ENCODE results near the gene DPEP1. TPM values are rescaled to one million over a fixed set of nuclear protein-coding genes. Genes with fewer than 3 reads are reported as not detected.

DPEP1 gene
- total and polyA plus RNA-seq, 4 experiments from 2014 or later, result not detected

DNA sequence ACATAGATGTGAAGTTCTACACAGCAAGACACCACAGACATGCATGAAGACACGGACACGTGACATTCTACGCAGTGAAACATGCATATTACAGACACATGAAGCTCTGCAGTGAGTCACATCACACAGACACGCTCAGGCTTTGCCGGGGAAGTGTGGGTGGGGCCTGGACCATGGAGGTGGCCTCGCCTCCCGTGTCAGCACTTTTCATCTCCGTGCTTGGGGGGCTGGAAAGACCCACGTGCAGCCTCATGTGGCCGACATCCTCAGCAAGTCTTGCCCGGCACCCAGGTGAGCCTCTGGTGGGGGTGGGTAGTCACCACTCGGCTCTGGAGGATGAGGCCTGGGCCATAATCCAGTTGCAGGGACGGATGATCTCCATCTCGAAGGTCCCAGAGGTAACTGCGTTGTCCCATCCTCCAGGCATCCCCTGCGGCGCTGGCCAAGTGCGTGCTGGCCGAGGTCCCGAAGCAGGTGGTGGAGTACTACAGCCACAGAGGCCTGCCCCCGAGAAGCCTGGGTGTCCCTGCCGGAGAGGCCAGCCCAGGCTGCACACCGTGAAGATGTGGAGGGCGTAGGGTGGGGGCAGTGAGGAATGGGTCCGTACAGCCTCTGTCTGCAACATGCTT lies 17.3 kb upstream of the DPEP1 start:
- Histone ChIP-seq H3K4me3 (ENCODE audit: low read length in 2 of 2) (no peak overlapping the region), H3K27ac (ENCODE audit: low read depth, low read length) (no peak overlapping the region), H3K4me1 (ENCODE audit: insufficient read depth, low read length) (peaks cover 24% of the 10 kb centered on the region), H3K36me3 (ENCODE audit: insufficient read depth, low read length) (no peaks in the 10 kb centered on the region), H3K9me3 (ENCODE audit: control insufficient read depth in 1 of 2, low read length in 2 of 2) (no peaks in the 10 kb centered on the region), H3K27me3 (ENCODE audit: insufficient read depth, low read length) (no peaks in the 10 kb centered on the region)
- ChIA-PET CTCF (ENCODE audit: partially characterized antibody) (no interaction called here), POLR2A (ENCODE audit: partially characterized antibody) (interaction anchor here (0.6 kb wide), 1 partner anchor 27 kb away, joined by 3 read pairs; no protein-coding TSS in a partner anchor)
- Mint-ChIP-seq H3K4me3 (no peak overlapping the region), H3K27ac (peak overlapping the region in 2 of 7 donors; percentile 40 to 70), H3K9me3 (no peaks in the 10 kb centered on the region), H3K27me3 (no peaks in the 10 kb centered on the region), H3K36me3 (no peaks in the 10 kb centered on the region), H3K4me1 (peaks cover 12 to 35% (median 18%) of the 10 kb centered on the region in 4 donors)
- no peak for DNase-seq
- intact Hi-C loops (cut with micrococcal nuclease), result no loop called here

DNA sequence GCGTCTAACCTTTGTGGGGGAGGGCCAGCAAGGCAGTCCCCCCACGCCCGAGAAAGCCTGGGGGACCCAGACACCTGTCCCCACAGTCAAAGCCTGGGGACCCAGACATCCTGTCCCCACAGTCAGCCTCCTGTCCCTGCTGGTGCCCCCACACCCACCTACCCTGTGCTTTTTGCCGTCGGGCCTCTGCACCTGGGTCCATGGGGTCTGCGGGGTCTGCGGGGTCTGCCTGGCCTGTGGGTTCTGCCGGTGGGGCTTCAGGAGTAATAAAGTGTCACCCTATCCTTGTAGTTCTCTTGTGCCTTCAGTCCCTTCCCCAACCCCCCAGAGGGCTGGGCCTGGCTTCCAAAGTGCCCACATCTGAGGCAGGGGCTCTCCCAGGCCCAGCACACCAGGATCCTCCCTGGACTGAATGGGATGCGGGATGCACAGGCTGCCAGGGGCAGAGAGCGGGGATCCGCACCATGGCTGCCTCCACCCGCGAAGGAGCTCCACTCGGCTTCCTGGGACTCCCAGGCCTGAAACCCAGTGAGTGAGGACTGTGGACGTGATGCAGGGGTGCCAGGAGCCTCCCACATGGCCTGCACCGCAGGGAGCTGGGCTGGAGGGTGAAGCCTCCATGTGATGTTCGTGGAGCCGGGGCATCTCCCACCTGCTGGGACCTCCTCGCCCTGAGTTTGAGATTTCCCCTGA lies 16.3 kb upstream of the DPEP1 start:
- Histone ChIP-seq H3K27me3 (ENCODE audit: insufficient read depth, low read length) (no peaks in the 10 kb centered on the region), H3K36me3 (ENCODE audit: insufficient read depth, low read length) (no peaks in the 10 kb centered on the region), H3K4me3 (ENCODE audit: low read length in 2 of 2) (no peak overlapping the region), H3K27ac (ENCODE audit: low read depth, low read length) (no peak overlapping the region), H3K9me3 (ENCODE audit: control insufficient read depth in 1 of 2, low read length in 2 of 2) (no peaks in the 10 kb centered on the region), H3K4me1 (ENCODE audit: insufficient read depth, low read length) (peaks cover 27% of the 10 kb centered on the region)
- H3K4me3 Mint-ChIP-seq, result no peak overlapping the region
- intact Hi-C loops (cut with micrococcal nuclease), result no loop called here
- POLR2A ChIA-PET (ENCODE audit: partially characterized antibody), result no interaction called here
- no peaks in the 10 kb centered on the region for H3K27me3 Mint-ChIP-seq
- H3K36me3 Mint-ChIP-seq, result no peaks in the 10 kb centered on the region
- CTCF ChIA-PET (ENCODE audit: partially characterized antibody), result no interaction called here
- peaks cover 11 to 38% (median 19%) of the 10 kb centered on the region in 4 donors for H3K4me1 Mint-ChIP-seq
- H3K9me3 Mint-ChIP-seq, result no peaks in the 10 kb centered on the region
- DNase-seq, result no peak
- H3K27ac Mint-ChIP-seq, result no peak overlapping the region

DNA sequence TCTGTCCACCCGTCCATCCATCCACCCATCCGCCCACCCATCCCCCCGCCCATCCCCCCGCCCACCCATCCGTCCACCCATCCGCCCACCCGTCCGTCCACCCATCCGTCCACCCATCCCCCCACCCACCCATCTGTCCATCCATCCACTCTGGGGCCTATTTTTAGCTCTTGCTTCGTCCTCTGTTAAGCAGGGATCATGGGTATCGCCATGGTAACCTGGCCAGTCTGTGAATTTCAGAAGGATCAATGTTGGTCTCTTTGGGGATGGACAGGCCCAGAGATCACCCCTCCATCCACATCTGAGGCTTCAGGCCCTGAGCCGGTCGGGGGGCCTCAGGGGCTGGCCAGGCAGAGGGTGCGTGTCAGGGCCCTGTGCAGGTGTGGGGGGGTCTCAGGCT lies 15.2 kb upstream of the DPEP1 start:
- H3K4me1 ChIP-seq (ENCODE audit: insufficient read depth, low read length), result peaks cover 32% of the 10 kb centered on the region
- no peaks in the 10 kb centered on the region for H3K36me3 ChIP-seq (ENCODE audit: insufficient read depth, low read length)
- intact Hi-C loops (cut with micrococcal nuclease), result no loop called here
- Mint-ChIP-seq H3K27ac (peak overlapping the region in 1 of 7 donors; percentile 35), H3K27me3 (no peaks in the 10 kb centered on the region), H3K9me3 (no peaks in the 10 kb centered on the region), H3K36me3 (no peaks in the 10 kb centered on the region), H3K4me1 (peaks cover 18 to 45% (median 28%) of the 10 kb centered on the region in 4 donors), H3K4me3 (no peak overlapping the region)
- no peak overlapping the region for H3K27ac ChIP-seq (ENCODE audit: low read depth, low read length)
- CTCF ChIA-PET (ENCODE audit: partially characterized antibody), result no interaction called here
- no peak for DNase-seq
- no peaks in the 10 kb centered on the region for H3K27me3 ChIP-seq (ENCODE audit: insufficient read depth, low read length)
- H3K9me3 ChIP-seq (ENCODE audit: control insufficient read depth in 1 of 2, low read length in 2 of 2), result no peaks in the 10 kb centered on the region
- no peak overlapping the region for H3K4me3 ChIP-seq (ENCODE audit: low read length in 2 of 2)
- POLR2A ChIA-PET (ENCODE audit: partially characterized antibody), result no interaction called here

GRCh38 chr16:89599451-89599858 lies 14.0 kb upstream of the DPEP1 start:
- ChIA-PET POLR2A (ENCODE audit: partially characterized antibody) (no interaction called here), CTCF (ENCODE audit: partially characterized antibody) (interaction anchor here (0.7 kb wide), 1 partner anchor 15 kb away, joined by 4 read pairs; no protein-coding TSS in a partner anchor)
- Histone ChIP-seq H3K27ac (ENCODE audit: low read depth, low read length) (no peak overlapping the region), H3K4me3 (ENCODE audit: low read length in 2 of 2) (no peak overlapping the region), H3K36me3 (ENCODE audit: insufficient read depth, low read length) (no peaks in the 10 kb centered on the region), H3K4me1 (ENCODE audit: insufficient read depth, low read length) (peaks cover 20% of the 10 kb centered on the region), H3K27me3 (ENCODE audit: insufficient read depth, low read length) (no peaks in the 10 kb centered on the region), H3K9me3 (ENCODE audit: control insufficient read depth in 1 of 2, low read length in 2 of 2) (no peaks in the 10 kb centered on the region)
- Mint-ChIP-seq H3K9me3 (no peaks in the 10 kb centered on the region), H3K27ac (peak overlapping the region in 4 of 7 donors; percentile 29 to 63 (median 56)), H3K4me1 (peaks cover 13 to 32% (median 19%) of the 10 kb centered on the region in 4 donors), H3K27me3 (no peaks in the 10 kb centered on the region), H3K36me3 (no peaks in the 10 kb centered on the region), H3K4me3 (peak overlapping the region in 1 of 8 donors; percentile 49)
- DNase-seq, result no peak
- intact Hi-C loops (cut with micrococcal nuclease), result no loop called here

- no peaks in the 10 kb centered on the region for H3K36me3 ChIP-seq (ENCODE audit: insufficient read depth, low read length)
- H3K27ac ChIP-seq (ENCODE audit: low read depth, low read length), result no peak overlapping the region
- H3K4me3 ChIP-seq (ENCODE audit: low read length in 2 of 2), result no peak overlapping the region
- intact Hi-C loops (cut with micrococcal nuclease), result no loop called here
- Mint-ChIP-seq H3K9me3 (no peaks in the 10 kb centered on the region), H3K4me1 (peaks cover 13 to 32% (median 19%) of the 10 kb centered on the region in 4 donors), H3K4me3 (no peak overlapping the region), H3K36me3 (no peaks in the 10 kb centered on the region), H3K27me3 (no peaks in the 10 kb centered on the region), H3K27ac (peak overlapping the region in 2 of 7 donors; percentile 24 to 57)
- no peak for DNase-seq
- POLR2A ChIA-PET (ENCODE audit: partially characterized antibody), result no interaction called here
- no peaks in the 10 kb centered on the region for H3K9me3 ChIP-seq (ENCODE audit: control insufficient read depth in 1 of 2, low read length in 2 of 2)
- peaks cover 15% of the 10 kb centered on the region for H3K4me1 ChIP-seq (ENCODE audit: insufficient read depth, low read length)
- no peaks in the 10 kb centered on the region for H3K27me3 ChIP-seq (ENCODE audit: insufficient read depth, low read length)
- CTCF ChIA-PET (ENCODE audit: partially characterized antibody), result interaction anchor here (0.7 to 1.4 kb wide), 2 partner anchors 15 to 18 kb away, joined by 3 to 4 read pairs; no protein-coding TSS in a partner anchor
Observed at GRCh38 chr16:89599902-89600301, 13.5 kb upstream of the DPEP1 start.

GRCh38 chr16:89600427-89600826 lies 13.0 kb upstream of the DPEP1 start:
- no peak for DNase-seq
- ChIA-PET POLR2A (ENCODE audit: partially characterized antibody) (no interaction called here), CTCF (ENCODE audit: partially characterized antibody) (interaction anchor here (0.7 to 1.4 kb wide), 2 partner anchors 14 to 18 kb away, joined by 3 to 4 read pairs; no protein-coding TSS in a partner anchor)
- intact Hi-C loops (cut with micrococcal nuclease), result no loop called here
- Mint-ChIP-seq H3K27ac (peak overlapping the region in 2 of 7 donors; percentile 46 to 60), H3K4me1 (peaks cover 13 to 28% (median 19%) of the 10 kb centered on the region in 4 donors), H3K27me3 (no peaks in the 10 kb centered on the region), H3K9me3 (no peaks in the 10 kb centered on the region), H3K4me3 (no peak overlapping the region), H3K36me3 (no peaks in the 10 kb centered on the region)
- Histone ChIP-seq H3K9me3 (ENCODE audit: control insufficient read depth in 1 of 2, low read length in 2 of 2) (no peaks in the 10 kb centered on the region), H3K27ac (ENCODE audit: low read depth, low read length) (no peak overlapping the region), H3K27me3 (ENCODE audit: insufficient read depth, low read length) (no peaks in the 10 kb centered on the region), H3K4me1 (ENCODE audit: insufficient read depth, low read length) (peaks cover 15% of the 10 kb centered on the region), H3K4me3 (ENCODE audit: low read length in 2 of 2) (no peak overlapping the region), H3K36me3 (ENCODE audit: insufficient read depth, low read length) (no peaks in the 10 kb centered on the region)

DNA sequence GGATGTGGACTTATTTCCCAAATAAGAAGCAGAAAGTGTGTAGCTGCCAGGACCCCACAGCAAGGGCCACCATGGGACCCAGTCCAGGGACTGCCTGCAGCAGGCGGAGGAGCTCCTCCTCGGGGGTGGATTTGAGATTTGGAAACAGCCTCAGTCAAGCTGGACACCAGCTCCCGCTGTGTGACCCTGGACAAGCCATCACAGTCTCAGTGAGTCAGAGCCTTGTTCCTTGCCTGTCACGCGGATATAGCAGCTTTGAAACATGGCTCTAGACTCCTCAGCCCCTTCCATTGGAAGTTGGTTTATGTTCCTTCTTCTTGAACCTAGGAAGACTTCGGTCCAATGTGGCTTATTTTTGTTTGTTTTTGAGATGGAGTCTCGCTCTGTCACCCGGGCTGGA lies 12.5 kb upstream of the DPEP1 start:
- H3K9me3 Mint-ChIP-seq, result no peaks in the 10 kb centered on the region

More for the DNA sequence above, 12.5 kb upstream of the DPEP1 start:
- Mint-ChIP-seq H3K27me3 (no peaks in the 10 kb centered on the region), H3K36me3 (no peaks in the 10 kb centered on the region), H3K27ac (no peak overlapping the region), H3K4me3 (no peak overlapping the region), H3K4me1 (peaks cover 10 to 23% (median 15%) of the 10 kb centered on the region in 4 donors)
- DNase-seq, result no peak
- POLR2A ChIA-PET (ENCODE audit: partially characterized antibody), result interaction anchor here (1.9 kb wide), 1 partner anchor 20 kb away, joined by 5 read pairs; no protein-coding TSS in a partner anchor
- H3K9me3 ChIP-seq (ENCODE audit: control insufficient read depth in 1 of 2, low read length in 2 of 2), result no peaks in the 10 kb centered on the region
- no peaks in the 10 kb centered on the region for H3K27me3 ChIP-seq (ENCODE audit: insufficient read depth, low read length)
- H3K4me3 ChIP-seq (ENCODE audit: low read length in 2 of 2), result no peak overlapping the region
- CTCF ChIA-PET (ENCODE audit: partially characterized antibody), result interaction anchor here (1.4 kb wide), 1 partner anchor 17 kb away, joined by 3 read pairs; no protein-coding TSS in a partner anchor
- no peaks in the 10 kb centered on the region for H3K36me3 ChIP-seq (ENCODE audit: insufficient read depth, low read length)
- intact Hi-C loops (cut with micrococcal nuclease), result no loop called here
- H3K27ac ChIP-seq (ENCODE audit: low read depth, low read length), result no peak overlapping the region
- peaks cover 15% of the 10 kb centered on the region for H3K4me1 ChIP-seq (ENCODE audit: insufficient read depth, low read length)
